Panc1 (cell line): ENCODE results near the gene LRFN2.

Source experiments
- CTCF ChIP-seq: fragments of 450-650 bp; IDR thresholded peaks from 2 replicates; pipeline ENCODE4 v1.5.1; 2017; ENCODE audit warnings: mild to moderate bottlenecking
- SIN3A ChIP-seq: IDR thresholded peaks from 2 replicates; pipeline ENCODE4 v1.6.1; 2012; ENCODE audit warnings: low read depth, mild to moderate bottlenecking, low read length, moderate library complexity, borderline replicate concordance; ENCODE audit not compliant: insufficient read depth

- no peak for TF ChIP-seq CTCF
- no peak for TF ChIP-seq SIN3A
Observed at GRCh38 chr6:40634429-40634828, 47.3 kb upstream of the LRFN2 start.
